ENCODE results near the gene DVL3.

DNA sequence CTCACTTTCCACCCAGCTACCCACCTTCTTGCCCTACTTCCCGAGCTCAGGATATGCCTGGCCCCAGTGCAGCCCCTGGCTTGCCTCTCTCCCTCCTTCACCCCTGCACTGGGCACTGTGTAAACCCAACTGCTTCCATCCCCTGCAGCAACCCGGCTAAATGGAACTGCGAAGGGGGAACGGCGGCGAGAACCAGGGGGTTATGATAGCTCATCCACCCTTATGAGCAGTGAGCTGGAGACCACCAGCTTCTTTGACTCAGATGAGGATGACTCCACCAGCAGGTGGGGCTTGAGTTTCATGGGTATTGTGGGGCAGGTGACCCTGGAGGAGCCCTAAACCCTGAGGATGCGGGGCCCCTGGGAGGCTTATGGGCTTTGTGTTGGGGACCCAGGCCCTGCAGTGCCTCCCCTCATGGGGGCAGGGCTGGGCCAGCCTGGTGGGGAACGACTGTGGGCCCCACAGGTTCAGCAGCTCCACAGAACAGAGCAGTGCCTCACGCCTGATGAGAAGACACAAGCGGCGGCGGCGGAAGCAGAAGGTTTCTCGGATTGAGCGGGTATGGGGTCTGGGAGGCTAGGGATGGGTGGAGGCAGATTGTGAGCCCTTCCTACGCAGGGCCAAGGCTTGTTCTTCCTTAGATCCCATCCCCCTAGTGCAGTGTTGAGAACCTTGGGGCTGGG, 9.6 kb downstream of the DVL3 start:
- TF ChIP-seq, protein P1, sequence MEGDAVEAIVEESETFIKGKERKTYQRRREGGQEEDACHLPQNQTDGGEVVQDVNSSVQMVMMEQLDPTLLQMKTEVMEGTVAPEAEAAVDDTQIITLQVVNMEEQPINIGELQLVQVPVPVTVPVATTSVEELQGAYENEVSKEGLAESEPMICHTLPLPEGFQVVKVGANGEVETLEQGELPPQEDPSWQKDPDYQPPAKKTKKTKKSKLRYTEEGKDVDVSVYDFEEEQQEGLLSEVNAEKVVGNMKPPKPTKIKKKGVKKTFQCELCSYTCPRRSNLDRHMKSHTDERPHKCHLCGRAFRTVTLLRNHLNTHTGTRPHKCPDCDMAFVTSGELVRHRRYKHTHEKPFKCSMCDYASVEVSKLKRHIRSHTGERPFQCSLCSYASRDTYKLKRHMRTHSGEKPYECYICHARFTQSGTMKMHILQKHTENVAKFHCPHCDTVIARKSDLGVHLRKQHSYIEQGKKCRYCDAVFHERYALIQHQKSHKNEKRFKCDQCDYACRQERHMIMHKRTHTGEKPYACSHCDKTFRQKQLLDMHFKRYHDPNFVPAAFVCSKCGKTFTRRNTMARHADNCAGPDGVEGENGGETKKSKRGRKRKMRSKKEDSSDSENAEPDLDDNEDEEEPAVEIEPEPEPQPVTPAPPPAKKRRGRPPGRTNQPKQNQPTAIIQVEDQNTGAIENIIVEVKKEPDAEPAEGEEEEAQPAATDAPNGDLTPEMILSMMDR (IDR thresholded peaks at IDR 0.05) = no peak
- TF ChIP-seq ZFX (IDR thresholded peaks at IDR 0.05; ENCODE audit: borderline replicate concordance) = no peak
